Upper lobe of right lung (tissue), 1 donor: Measurements from ENCODE around the gene IGSF3. TPM values are rescaled to one million over a fixed set of nuclear protein-coding genes. Genes with fewer than 3 reads are reported as not detected.

Source experiments
- ATAC-seq: fragments of 200-7000 bp; cut with Tn5 transposase; one replicate; pipeline ENCODE4 v1.9.1; 2020; ENCODE audit warnings: mild to moderate bottlenecking, moderate library complexity
- DNase-seq: peaks from one replicate; pipeline ENCODE4 v3.0.0-alpha.2; 2020
- H3K27ac ChIP-seq: fragments of 200-600 bp; one replicate; pipeline ENCODE4 v1.8.0; 2022
- H3K27me3 ChIP-seq: fragments of 200-600 bp; one replicate; pipeline ENCODE4 v1.8.0; 2022; ENCODE audit warnings: mild to moderate bottlenecking
- H3K36me3 ChIP-seq: fragments of 200-600 bp; one replicate; pipeline ENCODE4 v1.8.0; 2022
- H3K4me1 ChIP-seq: fragments of 200-600 bp; one replicate; pipeline ENCODE4 v1.8.0; 2022
- H3K4me3 ChIP-seq: fragments of 200-600 bp; one replicate; pipeline ENCODE4 v1.8.0; 2022; ENCODE audit warnings: mild to moderate bottlenecking
- H3K9me3 ChIP-seq: fragments of 200-600 bp; one replicate; pipeline ENCODE4 v1.8.0; 2022
- CTCF ChIP-seq: fragments of 200-600 bp; IDR thresholded peaks from one replicate; pipeline ENCODE4 v1.8.0; 2022; ENCODE audit warnings: antibody characterized with exemption
- intact Hi-C: fragments of 100-400 bp; cut with DNase I; formaldehyde crosslinking; loops from one replicate; pipeline ENCODE4 v1.11.0; 2022
- total RNA-seq: library from RNA; stranded (reverse); fragmentation: NEBNext Ultra II Directional; extraction: Animal tissue kit (Norgen Biotek cat#: 25700); gene quantifications from one replicate; pipeline ENCODE4 v1.2.1, GENCODE V29; 2021
- donor health status: DM: no; HTN: yes; CAD: no; lungs with severe emphysema.

The IGSF3 gene
- total RNA-seq, 1 donor from 2014 or later: 20.1 TPM

- Histone ChIP-seq H3K27me3 (peaks cover 7% of the 10 kb centered on the region), H3K4me1 (no peaks in the 10 kb centered on the region), H3K4me3 (no peak overlapping the region), H3K36me3 (no peaks in the 10 kb centered on the region), H3K27ac (no peak overlapping the region), H3K9me3 (no peaks in the 10 kb centered on the region)
- TF ChIP-seq CTCF: no peak
- DNase-seq (no peak), ATAC-seq (no peak)
- intact Hi-C loops: no loop called here
Observed at GRCh38 chr1:116679828-116680628, 12.5 kb upstream of the IGSF3 start.

GRCh38 chr1:116679091-116679827 is 11.7 kb upstream of the IGSF3 start:
- no peaks in the 10 kb centered on the region for H3K36me3 ChIP-seq
- peaks cover 7% of the 10 kb centered on the region for H3K27me3 ChIP-seq
- no peaks in the 10 kb centered on the region for H3K4me1 ChIP-seq
- H3K27ac ChIP-seq: no peak overlapping the region
- intact Hi-C loops: no loop called here
- ATAC-seq (no peak), DNase-seq (no peak)
- no peak for TF ChIP-seq CTCF
- no peak overlapping the region for H3K4me3 ChIP-seq
- H3K9me3 ChIP-seq: no peaks in the 10 kb centered on the region

GRCh38 chr1:116678732-116679090 is 11.2 kb upstream of the IGSF3 start:
- Histone ChIP-seq H3K4me1 (no peaks in the 10 kb centered on the region), H3K27ac (no peak overlapping the region), H3K9me3 (no peaks in the 10 kb centered on the region), H3K4me3 (no peak overlapping the region), H3K27me3 (peaks cover 7% of the 10 kb centered on the region), H3K36me3 (no peaks in the 10 kb centered on the region)
- intact Hi-C loops: no loop called here
- no peak for ATAC-seq
- DNase-seq: no peak
- TF ChIP-seq CTCF: no peak

DNA sequence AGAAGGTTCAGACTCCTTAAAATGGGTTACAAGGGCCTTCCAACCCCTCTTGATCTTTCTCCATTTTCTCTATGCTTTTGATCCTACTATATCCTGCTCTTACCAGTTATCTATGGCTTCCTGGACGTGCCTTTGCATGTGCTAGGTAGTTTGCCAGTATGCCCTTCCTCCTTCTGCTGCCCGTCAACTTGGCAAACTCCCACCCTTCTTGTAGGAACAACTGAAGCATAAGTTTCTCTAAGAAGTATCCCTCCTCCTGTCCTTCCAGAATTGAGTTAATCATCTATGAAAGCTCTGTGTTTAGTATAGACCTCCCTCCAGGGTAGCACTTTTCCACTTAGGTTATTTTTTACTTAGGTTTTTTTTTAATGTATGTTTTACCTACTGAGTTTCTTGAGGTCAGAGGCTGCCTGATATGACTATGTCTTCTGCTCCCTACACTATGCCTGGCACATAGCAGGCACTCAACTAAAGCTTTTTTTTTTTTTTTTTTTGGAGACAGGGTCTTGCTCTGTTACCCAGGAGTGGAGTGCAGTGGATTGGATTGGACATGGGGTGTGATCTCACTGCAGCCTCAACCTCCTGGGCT is 10.0 kb upstream of the IGSF3 start:
- Histone ChIP-seq H3K4me1 (no peaks in the 10 kb centered on the region), H3K36me3 (no peaks in the 10 kb centered on the region), H3K9me3 (no peaks in the 10 kb centered on the region), H3K27ac (no peak overlapping the region), H3K27me3 (peaks cover 7% of the 10 kb centered on the region), H3K4me3 (no peak overlapping the region)
- ATAC-seq (no peak), DNase-seq (no peak)
- intact Hi-C loops: no loop called here
- TF ChIP-seq CTCF: no peak

GRCh38 chr1:116676291-116676690 is 8.8 kb upstream of the IGSF3 start:
- Histone ChIP-seq H3K4me1 (no peaks in the 10 kb centered on the region), H3K4me3 (no peak overlapping the region), H3K27me3 (peaks cover 7% of the 10 kb centered on the region), H3K27ac (no peak overlapping the region), H3K36me3 (no peaks in the 10 kb centered on the region), H3K9me3 (no peaks in the 10 kb centered on the region)
- intact Hi-C loops: no loop called here
- TF ChIP-seq CTCF: no peak
- ATAC-seq: no peak
- no peak for DNase-seq
